HG03439 (cell line): Measurements from ENCODE around the gene INPP5D.

Source experiments
- ATAC-seq: cut with Tn5 transposase; IDR thresholded peaks from one replicate; pipeline ENCODE4 v1.9.1; 2021; ENCODE audit warnings: mild to moderate bottlenecking, moderate library complexity; ENCODE audit not compliant: unreplicated experiment

Gene INPP5D

DNA sequence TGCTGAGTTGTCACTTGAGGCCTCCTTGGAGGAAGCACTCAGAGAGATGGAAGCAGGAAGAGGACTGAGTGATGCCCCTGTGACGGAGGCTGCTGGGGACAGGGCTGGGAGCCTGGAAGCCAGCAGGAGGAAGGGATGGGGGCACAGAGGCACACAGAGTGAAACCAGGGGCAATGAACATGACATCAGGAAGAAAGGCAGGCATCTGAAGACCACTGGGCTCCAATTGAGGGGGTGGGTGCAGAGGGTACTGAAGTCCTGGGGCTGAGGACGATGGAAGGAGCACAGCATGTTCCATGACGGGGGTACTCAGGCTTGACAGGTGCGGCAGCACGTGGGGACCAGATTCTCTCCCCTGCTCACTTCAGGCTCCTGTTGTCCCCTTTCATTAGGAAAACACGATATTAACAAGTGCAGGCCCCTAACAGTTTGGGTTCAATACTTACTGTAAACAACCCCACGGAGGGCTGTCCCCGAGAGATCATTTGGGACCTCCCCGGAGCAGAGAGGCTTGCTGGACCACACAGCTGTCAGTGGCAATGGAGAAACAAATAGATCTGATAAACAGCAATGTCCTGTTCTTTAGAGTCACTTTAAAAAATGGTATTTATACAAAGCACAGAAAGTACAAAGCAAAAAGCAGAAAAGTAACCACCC, 8.7 kb downstream of the INPP5D start:
- no peak for ATAC-seq

DNA sequence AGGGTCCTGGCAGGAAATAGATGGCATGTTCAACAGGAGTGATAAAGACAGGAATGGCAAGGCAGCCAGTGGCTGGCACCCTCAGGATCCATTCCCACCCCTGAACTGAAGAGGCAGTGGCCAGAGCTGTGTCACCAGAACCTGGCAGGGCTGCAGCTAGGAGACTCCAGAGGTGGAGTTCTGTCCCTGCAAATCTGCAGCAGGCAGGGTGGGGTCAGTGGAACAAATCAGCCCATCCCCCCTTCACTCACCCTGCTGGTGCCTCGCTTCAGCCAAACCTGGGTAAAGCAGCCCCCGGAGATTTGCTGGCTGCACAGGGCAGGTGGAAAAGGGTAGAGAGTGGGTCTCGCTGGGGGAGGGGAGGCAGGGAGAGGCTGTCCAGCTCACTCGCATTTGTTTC, 12.7 kb downstream of the INPP5D start:
- ATAC-seq: no peak

DNA sequence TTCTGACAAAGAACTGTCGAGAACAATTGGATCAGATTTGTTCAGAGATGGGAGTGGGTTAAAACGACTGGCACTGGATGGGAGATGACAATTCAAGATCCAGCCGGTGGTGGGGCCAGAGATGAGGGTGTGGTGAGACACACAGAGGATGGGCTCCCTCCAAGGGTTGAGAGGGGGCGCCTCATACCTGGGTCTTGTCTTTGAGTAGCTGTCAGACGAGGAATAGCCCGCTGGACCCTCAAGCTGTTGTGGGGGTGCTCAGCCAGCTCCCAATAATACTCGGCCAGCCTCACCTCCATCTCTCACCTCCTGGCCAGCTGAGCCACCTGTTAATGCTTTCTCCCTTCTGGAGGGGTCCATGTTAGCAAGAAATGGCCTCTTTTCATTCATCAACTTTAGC, 14.0 kb downstream of the INPP5D start:
- ATAC-seq: no peak

DNA sequence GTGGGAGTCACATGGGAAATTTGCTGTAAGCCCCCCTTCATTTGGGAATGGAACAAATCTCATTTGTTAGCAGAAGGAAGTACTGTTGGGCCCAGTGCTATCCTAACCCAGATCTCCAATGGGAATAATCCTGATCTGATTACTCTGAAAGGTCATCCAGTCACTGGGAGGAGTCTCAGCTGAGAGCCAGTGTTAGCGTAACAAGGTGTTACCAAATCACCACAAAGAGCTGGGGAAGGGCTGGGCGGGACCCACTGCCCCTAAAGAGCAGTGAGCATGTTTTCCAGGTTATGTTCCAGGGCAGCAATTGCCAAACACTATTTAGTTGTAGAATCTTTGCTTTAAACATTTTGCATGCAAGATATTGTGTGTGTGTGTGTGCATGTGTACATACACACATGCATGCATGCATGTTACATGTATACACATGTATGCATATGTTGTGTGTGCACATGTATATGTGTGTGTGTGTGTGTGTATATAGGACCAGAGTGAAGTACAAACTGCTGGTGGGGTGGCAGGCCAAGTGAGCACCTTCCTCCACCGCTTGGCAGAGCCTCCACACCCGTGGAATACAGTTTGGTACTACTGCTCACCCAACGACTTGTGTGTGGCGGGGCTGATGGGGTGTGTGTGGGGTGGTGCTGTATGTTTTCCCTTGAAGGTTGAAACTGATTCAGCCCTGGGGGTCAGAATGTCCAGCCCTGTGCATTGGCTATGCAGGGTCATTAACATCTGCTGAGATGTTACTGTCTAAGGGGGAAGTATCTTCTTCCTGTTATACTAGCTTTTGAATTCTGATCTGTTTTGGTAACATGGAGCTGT, 15.2 kb downstream of the INPP5D start:
- no peak for ATAC-seq

DNA sequence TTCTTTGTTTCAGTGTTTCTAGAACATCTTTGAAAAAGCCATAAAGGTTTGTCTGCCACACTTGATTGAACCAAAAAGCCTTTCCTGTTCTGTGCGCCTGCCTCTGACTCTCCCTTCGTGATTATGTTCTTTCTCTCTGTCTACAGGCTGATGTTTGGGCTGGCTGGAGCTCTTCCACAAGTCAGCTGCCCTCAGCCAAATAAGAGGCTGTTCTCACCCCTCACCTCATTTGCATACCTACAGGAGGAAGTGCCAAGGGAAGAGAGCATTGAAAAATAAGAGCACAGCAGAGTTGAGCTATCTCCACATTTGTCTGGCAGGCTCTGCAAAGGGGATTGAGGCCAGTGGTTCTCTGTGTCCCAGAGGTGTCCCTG, 15.8 kb downstream of the INPP5D start:
- no peak for ATAC-seq

DNA sequence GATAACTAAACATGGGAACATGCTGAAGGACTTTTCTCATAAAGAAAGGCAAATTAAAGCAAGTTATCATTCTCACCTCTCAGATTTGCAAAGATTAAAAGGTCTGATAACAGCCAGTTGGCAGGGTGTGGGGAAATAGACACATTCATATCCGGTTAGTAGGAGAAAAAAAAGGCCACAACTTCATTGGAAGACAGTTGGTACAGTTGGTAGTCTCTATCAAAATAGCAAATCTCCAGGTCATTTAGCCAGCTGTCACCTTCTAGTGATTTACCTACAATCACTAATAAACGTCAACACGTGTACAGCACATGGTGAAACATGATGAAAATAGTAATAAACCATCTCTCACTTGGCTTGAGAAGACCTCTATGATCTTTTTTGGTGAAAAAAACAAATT, 16.6 kb downstream of the INPP5D start:
- no peak for ATAC-seq

DNA sequence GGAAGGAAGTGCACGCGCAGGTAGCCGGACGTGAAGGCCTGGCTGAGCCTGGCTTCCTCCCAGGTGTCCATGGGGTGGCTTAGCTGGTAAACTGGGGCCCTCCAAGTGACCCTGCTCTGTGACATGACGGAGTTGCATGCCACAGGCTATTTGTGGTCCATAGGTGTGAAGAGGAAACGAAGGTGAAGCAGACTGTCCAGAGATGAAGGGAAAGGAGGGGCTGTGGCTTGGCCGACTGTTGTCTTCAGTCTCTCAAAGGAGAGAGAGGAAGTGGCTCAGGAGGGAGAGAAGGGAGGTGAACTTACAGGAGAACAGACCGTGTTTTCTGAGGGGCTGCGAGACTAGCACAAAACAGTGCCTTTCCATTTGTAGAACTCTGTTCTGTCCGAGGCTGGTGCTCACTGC, 19.3 kb downstream of the INPP5D start:
- ATAC-seq: peak; percentile 31

DNA sequence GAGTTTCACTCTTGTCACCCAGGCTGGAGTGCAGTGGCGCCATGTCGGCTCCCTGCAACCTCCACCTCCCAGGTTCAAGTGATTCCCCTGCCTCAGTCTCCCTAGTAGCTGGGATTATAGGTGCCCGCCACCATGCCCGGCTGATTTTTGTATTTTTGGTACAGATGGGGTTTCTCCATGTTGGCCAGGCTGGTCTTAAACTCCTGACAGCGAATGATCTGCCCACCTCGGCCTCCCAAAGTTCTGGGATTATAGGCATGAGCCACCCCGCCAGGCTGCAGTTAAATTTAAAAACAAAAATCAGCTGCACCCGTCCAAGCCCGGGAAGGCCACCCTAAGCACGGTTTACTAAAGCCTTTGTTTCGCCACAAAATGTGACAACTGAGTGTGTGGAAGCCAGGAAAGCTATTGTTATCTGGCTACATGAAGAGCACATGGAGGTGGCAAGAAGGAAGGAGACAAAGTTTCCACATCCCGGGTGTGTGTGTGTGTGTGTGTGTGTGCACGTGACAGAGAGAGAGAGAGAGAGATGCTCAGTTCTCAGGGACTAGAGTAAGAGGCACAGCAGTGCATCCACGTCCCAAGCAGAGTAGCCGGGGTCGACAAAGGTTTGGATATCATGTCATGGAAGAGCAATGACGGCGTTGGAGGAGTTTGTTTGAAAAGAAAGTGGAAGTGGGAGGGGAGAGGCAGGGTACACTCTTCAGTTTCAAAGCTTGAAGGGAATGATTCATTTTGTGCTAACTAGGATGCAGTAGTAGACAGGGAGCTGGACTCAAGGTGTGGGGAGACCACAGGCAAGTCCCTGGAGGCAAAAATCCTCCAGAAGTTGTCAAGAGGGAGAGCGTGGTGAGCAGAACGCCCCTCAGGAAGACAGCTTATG, 20.1 kb downstream of the INPP5D start:
- no peak for ATAC-seq

DNA sequence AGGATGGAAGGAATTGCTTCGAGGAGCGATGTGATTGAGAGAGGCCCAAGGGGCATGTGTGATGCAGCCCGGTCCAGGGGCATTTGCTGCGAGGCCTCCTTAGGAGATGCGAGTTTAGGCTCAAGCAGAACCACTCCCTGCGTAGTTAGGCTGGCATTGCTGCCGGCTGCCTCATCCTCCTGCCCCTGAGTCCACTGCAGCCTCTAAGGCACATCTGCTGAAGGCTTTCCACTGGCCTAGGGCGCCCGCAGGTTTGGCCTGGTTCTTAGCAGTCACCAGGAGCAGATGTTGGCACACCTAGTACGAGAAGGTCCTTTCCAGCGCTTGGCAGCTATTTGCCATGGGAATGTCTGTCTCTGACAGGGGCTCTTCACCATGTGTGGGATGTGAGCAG, 20.7 kb downstream of the INPP5D start:
- ATAC-seq: no peak

DNA sequence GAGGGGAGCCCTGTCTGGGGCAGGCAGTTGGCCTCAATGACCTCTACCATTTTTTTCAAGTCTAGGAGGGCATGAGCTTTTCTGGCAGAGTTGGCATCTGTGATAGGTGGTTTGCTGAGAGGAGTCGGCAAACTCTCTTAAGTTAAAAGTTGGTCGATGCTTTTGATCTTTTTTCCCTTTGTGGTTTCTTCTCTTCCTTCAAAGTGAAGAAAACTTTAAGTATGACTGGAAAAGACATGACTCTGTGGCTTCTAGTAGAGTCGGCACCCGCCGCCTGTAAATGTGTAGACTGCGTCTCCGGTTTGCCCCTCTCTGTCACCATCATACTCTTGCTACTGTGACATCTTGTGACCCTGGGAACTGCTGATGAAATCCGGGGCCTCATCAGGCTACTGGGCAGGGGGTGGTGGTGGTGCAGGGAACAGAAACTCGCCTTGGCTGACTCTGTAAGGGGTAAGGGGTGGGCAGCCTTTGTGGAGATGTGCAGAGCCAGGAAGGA, 21.1 kb downstream of the INPP5D start:
- ATAC-seq: peak; percentile 1

DNA sequence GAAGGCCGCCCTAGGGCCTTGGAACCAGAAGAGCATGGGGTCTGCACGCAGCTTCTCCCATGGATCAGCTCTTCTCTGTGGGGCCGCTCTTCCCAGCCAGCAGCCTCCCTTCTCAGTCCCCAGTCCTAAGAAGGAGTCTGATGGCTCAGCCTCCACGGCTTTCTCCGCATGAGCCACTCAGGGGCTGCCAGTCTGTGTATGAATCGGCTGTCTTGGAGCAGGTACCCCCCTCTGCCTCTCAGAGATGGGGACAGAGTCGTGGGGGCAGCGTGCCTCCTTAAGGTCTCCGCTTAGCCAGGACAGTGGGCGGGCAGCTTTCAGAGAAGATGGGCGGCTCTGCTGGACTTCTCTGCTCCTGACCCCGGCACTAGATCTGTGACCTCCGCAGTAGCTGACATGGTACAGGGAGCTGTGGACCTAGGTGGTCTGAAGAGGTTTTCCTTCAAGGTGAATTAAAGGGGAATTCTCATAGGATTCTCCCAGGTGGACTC, 21.6 kb downstream of the INPP5D start:
- peak; percentile 5 for ATAC-seq

DNA sequence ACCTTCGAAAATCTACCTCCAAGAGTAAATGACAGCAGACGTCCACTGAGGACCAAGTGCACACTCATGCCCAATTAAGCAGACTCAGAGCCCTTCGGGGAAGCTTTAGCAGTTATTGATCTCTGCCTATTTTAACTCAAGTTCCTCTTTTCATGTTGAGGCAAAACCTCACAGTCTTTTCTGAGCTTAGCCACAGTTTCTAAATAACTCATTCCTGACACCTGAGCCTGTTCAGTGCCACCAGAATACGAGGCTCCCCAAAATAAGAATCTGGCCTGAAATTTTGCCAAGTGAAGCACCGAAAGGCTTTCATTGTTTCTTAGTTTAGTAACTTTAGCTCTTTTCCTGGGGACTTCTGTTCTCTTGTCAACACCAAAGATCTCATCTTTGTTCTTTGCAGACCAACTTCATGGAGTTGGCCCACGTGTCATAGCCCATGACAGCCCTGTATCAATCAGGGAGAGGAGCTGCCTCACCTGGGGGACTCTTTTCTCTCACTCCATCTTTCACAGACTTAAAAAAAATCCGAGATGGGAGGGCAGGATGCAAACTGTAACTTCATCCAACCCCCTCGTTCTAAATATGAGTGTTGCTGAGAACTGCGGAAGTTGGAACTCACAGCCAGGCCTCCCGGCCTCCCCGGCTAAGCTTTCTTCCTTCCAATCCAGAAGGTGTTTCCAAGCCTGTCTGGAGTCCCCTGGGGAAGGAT, 22.2 kb downstream of the INPP5D start:
- peak; percentile 49 for ATAC-seq

DNA sequence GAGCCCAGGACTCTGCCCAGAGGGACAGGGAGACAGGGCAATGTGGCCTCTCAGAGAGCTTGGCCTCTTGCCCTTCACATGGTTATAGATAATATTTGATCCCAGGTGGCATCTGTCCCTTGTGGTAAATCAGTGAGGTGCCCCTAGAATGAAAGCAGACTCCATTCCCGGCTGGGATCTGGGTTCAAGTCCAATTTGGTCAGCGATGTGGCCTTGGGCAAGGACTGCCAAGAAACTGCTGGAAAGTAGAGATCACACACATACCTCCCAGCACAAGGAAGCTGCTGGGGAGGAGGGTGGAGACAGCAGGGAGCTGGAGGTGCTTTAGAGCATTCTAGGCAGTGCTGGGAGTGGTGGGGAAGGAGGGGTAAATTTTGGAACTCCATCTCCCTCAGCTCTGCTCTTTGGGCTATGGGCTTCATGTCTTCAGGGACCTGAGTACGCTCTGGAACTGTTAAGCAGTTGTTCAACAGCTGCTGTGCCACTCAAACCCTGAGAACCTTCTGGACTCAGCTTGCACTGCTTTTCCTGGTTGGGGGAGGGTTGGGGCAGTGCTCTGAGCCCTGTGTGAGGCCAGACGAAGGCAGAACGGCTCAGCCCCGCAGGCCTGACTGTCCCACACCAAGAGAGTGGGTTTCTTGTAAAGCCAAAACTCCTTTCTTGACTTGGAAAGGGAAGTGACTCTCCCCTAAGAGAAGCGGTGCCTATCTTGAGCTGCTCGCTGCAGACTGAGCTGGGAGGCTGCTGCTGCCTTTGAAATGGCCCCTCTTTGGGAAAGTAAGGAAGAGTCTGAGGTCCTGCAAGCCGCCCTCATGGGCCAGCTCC, 23.0 kb downstream of the INPP5D start:
- no peak for ATAC-seq

DNA sequence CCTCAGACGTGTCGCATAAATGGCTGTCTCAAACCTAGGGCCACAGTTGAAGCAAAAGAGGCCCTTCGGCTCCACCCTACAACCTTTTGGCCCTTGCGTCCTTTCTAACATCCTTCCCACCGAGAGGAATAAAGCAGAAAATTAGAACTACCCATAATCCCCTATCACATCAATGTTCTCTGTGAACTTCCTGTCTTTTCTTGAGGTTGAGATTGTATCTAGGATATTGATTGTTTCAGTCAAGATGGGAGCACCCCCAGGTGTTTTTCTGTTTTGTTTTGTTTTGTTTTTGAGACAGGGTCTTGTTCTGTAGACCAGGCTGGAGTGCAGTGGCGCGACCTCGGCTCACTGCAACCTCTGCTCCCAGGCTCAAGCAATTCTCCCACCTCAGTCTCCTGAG, 23.6 kb downstream of the INPP5D start:
- ATAC-seq: no peak

DNA sequence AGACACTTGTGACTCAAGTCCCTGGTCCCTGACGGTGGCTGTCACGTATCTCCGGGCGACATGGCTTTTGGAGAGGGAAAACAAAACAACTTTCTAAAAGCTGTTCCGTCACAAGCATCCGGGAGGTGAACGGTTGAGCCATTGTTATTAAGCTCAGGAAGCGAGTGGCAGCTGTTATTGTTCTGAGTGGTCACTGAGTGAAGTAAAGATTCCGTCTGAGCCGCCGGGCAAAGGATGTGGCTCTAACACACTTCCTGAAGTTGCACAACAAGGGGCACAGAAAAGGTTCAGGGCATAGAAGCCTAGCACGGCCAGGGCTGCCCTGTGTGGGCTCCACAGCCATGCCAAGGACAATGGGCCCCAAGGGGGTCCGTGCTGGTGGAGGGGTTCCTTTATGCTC, 24.3 kb downstream of the INPP5D start:
- ATAC-seq: no peak

DNA sequence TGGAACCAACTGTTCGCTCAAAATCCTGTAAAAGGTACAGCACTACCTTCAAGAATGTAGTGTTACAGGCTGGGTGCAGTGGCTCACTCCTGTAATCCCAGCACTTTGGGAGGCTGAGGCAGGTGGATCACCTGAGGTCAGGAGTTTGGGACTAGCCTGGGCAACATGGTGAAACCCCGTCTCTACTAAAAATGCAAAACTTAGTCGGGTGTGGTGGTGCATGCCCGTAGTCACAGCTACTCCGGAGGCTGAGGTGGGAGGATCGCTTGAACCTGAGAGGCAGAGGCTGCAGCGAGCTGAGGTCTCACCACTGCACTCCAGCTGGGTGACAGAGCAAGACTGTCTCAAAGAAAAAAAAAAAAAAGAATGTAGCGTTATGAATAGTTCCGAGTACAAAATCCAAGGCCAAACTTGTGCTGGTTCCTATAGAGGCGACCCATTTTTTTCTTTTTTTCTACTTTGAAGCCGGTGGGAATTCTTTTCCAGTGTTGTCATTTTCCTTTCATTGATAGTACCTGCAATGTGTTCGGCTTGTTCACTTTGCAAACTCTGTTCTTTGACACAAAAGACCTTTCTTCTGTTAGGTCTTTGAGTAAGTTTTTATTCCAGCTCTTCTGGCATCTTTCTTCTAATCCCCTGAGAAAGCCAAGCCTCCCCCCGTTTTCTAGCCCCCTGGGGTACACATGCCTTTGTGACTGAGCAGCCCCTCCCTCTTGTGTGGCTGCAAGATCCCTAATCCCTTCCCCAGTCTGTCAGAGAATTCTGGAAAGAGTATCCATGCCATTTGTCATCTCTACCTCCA, 25.1 kb downstream of the INPP5D start:
- ATAC-seq: no peak

DNA sequence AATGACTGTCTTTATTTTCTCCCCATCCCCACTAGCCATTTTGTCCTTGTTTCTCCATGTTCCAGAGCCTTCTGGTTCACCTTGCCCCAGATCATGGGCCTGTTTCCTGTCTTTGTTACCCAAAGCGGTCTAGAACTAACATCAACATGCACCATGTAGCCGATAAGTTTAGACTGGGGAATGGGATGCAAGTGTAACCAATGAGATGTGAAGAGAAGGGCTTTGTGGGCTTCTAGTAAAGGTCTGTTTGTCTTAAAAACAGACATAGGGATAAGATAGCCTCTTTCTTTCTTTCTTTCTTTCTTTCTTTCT, 25.7 kb downstream of the INPP5D start:
- no peak for ATAC-seq

DNA sequence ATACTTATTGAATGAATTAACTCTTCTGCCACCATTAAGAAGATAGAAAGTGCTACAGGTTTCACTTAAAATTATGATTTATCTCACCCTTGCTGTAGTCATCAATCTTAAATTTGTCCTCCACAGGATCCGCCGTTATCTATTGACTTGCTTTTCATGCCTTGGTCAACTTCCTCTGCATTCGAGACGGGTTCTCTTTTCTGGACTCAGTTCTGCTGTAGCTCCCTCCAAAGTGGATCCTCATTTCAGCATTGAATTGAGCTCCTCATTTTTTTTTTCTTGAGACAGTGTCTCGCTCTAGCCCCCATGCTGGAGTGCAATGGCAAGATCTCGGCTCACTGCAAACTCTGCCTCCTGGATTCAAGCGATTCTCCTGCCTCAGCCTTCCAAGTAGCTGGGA, 27.6 kb downstream of the INPP5D start:
- no peak for ATAC-seq

DNA sequence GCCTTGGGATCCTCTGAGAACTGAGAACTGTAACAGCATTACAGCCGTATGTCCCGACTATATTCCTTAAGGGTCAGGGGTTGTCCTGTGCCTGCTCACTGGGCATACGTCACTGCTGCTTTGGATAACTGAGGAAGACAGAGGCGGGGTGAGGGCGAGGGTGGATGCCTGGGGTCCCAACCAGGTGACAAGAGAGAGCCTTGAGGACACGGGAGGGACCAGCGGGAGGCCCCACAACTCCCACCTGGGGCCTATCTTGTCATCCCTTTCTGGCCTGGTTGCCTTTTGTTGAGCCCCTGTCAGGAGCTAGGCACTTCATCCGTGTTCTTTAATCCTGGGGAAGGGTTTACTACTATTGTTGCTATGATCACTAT, 28.8 kb downstream of the INPP5D start:
- no peak for ATAC-seq
